Myocyte (in vitro differentiated cells): Measurements from ENCODE around the gene GIPR. TPM values are rescaled to one million over a fixed set of nuclear protein-coding genes. Genes with fewer than 3 reads are reported as not detected.
A peak's percentile ranks its signal among the peaks of the same experiment; 100 is the strongest.
"Not testable (repeated sequence)": the region's sequence is repeated elsewhere in the genome, so short reads cannot be mapped to it uniquely, and the experiment has no call there.

ENCODE experiments used
- DNase-seq: peaks from one replicate; pipeline ENCODE4 v3.0.0-alpha.2; 2012; ENCODE audit warnings: low read depth
- polyA plus RNA-seq: library from polyadenylated mRNA; unstranded; fragments of >200 nt; gene quantifications from one replicate; pipeline ENCODE4 v1.2.1, GENCODE V29; 2012; ENCODE audit warnings: missing spikeins
- total RNA-seq: library from RNA; depleted of rRNA; stranded (reverse); fragments of >200 nt; gene quantifications from 2 replicates; pipeline ENCODE4 v1.2.3, GENCODE V29; 2014

The GIPR gene
- 0.37 TPM in 1 of 2 replicates, not detected in the other for total RNA-seq
- polyA plus RNA-seq = 0.33 TPM

GRCh38 chr19:45667620-45668341 lies at the start of gene GIPR:
TSS of gene GIPR (plus strand) at chr19:45668221. CDS start at chr19:45669521, 1,300 bp downstream.
- peak; percentile 16 for DNase-seq

GRCh38 chr19:45621389-45621788 lies 46.6 kb upstream of the GIPR start:
- DNase-seq = no peak

DNA sequence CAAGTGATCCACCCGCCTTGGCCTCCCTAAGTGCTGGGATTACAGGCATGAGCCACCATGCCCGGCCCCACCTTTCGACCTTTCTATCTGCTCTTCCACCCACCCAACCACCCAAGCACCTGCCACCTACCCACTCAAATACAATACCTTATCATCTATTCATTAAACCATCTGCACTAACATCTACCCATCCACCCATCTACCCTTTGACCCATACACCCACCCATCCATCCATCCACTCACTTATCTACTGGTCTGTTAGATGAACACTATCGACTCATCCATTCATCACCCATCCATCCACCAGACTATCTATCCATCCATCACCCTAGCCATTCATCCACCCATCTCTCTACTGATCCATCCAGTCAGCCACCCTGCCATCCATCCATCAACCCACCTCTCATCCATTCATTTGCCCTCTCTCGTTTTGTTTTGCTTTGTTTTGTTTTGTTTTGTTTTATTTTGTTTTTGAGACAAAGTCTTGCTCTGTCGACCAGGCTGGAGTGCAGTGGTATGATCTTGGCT lies 46.0 kb upstream of the GIPR start:
- no peak for DNase-seq

DNA sequence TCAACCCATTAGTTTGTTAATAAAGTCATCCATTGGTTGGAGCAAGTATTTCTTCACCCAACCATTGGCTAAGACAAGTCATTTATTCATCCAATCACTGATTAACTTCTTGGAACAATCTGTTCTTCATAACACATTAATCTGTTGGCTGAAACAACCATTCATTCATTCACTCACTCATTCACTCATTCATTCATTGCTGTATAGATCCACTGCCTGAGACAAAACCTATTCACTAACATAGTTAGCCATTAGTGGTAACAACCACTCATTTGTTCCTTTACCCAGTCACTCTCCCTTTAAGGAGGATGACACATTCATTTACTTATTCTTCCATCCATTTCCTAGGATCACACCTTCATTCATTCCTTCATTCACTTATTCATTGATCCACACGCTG lies 44.0 kb upstream of the GIPR start:
- DNase-seq = no peak

DNA sequence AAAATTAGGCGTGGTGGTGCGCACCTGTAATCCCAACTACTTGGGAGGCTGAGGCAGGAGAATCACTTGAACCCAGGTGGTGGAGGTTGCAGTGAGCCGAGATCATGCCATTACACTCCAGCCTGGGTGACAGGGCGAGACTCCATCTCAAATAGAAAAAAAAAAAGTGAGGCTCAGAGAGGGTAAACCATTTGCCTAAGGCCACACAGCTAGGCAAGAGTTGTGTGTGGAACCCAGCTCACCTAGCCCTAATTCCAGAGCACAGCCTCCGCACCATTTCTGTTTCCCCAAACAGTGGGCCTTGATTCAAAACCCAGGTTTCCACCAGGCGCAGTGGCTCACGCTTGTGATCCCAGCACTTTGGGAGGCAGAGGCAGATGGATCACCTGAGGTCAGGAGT lies 39.8 kb upstream of the GIPR start:
- not testable (repeated sequence) for DNase-seq

DNA sequence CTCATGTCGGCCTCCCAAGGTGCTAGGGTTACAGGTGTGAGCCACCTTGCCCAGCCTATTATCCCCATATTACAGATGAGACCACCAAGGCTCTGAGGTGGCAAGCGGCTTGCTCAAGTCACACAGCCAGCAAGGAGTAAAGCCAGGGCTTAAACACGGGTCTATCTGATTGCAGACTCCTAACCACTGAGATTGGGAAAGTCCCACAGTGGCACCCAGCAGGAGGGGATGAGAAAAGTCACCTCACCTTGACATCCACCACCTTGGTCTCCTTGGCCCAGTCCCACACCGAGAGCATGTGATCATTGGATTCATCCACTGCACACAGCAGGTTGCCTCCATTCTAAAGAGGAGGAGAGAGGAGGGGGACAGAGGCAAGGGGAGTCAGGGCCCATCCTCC lies 38.3 kb upstream of the GIPR start:
- no peak for DNase-seq

DNA sequence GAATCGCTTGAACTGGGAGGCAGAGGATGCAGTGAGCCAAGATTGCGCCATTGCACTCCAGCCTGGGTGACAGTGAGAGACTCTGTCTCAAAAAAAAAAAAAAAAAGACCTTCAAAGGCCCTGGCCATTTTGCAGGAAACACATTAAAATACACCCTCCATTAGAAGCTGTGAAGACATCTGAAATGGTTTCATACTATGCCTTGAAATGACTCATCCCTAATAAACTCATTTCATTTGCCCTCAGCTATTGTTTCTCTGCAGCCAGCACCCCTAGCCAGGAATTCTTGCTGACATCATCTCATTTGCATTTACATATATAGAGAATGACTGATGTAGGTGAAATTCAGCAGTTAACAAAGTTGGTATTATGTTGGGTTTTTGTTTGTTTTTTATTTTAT lies 37.6 kb upstream of the GIPR start:
- peak; percentile 65 for DNase-seq

DNA sequence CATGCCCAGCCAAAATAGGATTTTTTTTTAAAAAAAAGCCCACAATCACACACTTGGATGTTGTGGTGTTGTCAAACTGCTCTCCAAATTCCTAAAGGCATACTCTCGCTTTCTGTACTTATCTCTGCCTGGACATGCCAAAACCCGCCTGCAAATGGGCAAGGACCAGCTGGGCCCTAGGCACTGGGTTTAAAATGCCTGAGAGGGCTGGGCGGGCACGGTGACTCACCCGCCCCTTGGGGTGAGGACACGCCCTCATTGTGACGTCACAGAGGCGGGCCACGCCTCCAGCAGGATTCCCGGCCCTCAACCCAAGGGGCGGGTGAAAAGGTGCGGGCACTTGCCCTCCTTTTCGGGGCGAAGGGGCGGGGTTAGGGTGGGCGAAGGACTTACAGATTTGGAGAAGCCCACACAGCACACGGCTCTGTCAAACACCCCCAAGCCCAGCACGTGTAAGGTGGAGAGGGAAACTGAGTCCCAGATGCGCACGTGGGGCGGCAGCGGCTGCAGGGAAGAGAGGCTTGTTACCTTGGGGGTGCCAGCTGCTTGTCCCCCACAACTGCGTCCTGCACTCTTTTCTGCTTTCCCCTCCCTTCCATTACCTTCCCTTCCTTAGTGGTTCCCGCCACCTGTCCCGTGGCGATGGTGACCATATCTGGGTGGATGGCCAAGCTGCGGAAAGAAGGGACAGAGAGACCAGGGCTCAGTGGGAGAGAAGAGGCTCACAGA lies 35.4 kb upstream of the GIPR start:
- peak; percentile 98 for DNase-seq

- no peak for DNase-seq
These were observed 31.7 kb upstream of the GIPR start for GRCh38 chr19:45636275-45636674.

GRCh38 chr19:45636902-45637301 lies 31.1 kb upstream of the GIPR start:
- DNase-seq = peak; percentile 9

DNA sequence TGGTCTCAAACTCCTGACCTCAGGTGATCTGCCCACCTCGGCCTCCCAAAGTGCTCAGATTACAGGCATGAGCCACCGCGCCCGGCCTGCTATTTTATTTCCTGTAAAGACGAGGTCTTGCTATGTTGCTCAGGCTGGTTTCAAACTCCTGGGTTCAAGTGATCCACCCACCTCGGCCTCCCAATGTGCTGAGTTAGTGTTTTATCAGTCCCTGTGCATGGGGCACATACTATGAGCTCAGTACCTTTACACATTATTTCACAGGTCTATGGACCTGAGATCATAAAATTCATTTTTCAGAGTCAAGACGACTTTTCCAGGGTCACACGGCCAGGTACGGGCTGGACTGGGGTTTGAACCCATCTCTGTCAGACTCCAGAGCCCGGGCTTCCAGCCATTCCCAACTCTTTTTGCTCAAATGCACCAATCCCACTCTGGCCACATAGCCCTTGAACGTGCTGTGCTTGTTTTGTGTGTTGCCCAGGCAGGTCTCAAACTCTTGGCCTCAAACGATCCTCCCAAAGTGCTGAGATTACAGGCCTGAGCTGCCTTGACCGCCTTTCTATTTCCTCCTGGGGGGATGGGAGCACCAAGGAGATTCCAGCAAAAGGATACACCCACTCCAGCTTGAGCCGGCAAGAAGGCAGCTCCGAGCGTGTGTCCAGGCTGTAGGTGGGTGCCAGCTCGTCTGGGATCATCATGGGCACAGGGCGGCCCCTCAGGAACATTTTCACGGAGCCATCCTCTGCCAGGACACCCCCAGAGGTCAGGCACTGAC lies 29.9 kb upstream of the GIPR start:
- peak; percentile 49 for DNase-seq

DNA sequence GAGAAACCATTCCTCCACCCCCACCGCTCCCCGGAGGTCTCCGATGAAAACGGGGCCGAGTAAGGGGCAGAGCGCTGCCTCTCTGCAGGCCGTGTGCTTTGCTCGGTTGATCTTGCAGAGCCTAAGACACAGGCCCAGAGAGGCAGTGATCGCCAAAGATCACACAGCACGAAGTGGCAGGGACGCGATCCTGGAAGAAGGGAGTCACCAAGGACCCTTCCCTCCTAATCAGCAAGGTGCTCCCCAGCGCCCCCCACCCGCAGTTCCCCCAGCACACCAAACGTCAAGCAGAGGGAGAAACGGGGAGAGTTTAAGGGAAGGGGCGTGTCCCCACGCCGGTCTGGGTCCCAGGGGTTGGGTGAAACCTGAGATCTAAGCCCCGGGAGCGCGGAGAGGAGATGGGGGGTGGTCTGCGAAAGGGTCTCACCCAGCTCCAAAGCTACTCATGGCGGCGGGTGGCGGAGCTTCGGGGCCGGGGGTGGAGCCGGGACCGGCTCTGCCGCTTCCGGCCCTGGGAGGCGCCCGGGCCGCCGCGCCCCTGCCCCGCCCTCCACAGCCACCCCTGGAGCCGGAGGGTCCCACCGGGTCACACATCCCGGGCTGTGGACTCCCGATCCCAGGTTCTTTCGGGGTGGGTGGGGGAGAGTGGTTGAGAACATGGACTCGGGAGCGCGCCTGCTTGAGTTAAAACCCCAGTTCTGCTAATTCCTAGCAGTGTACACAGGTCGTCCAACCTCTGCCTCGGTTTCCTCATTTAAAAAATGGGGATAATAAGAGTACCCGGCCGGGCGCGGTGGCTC lies 28.9 kb upstream of the GIPR start, which contains the start of gene EML2:
Gene EML2 (minus strand): TSS at position 468 of the 800 bp plus-strand sequence. CDS start 21 bp downstream, at position 447.
- DNase-seq = peak; percentile 52

GRCh38 chr19:45640849-45641273 lies 27.2 kb upstream of the GIPR start:
- no peak for DNase-seq

GRCh38 chr19:45641274-45642105 lies 26.5 kb upstream of the GIPR start:
- DNase-seq = peak; percentile 44

DNA sequence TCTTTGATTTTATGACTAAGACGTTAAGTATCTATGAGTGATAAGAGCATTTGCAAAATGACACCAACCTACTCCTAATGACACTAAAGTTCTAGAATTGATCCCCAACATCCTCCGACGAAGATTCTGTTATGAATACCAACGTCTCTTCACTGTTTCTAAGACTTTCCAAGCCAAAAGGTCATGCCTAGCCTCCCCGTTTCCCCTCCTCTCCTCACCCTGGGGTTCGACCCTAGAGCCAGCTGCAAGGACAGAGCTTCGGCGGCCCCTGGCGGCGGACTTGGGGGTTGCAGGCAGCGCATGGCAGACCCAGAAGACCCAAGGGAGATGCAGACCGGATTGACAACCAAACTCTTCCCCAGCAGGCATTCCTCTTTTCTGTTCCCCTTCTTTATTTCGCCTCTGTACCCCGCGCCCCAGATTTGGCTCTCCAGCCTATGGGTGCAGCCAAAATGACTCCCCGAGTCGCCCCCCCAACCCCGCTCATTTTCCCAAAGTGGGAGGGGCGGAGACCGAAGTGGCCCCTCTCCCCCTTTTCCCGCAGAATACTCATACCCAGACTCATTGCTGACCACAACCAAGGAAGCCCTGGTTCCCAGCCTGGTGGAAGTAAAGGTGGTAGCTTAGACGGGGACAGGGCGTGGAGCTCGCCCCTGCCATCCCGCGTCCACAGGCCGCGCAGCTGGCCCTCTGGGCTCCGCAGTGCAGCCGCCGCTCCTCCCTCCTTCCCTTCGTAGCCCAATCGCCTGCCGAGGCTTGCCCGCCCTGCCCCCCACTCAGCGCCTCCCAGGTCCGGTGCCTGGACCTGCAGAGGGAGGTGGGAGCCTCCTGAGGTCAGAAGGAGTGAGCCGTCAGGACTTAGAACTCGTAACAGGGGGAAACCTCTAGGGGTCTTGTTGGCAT lies 24.7 kb upstream of the GIPR start:
- DNase-seq = peak; percentile 83

- DNase-seq = no peak
These were observed 23.9 kb upstream of the GIPR start for GRCh38 chr19:45643927-45644771.

GRCh38 chr19:45645068-45645630 lies 22.9 kb upstream of the GIPR start:
- no peak for DNase-seq
